ENCODE measurements around the gene PLOD2. TPM values are rescaled to one million over a fixed set of nuclear protein-coding genes. Genes with fewer than 3 reads are reported as not detected.

PLOD2 gene
- total RNA-seq, 3 donors from 2014 or later (not counting 1 experiment from before 2014, with no cell fraction given), result 0.28 to 0.38 TPM; not detected in 1

DNA sequence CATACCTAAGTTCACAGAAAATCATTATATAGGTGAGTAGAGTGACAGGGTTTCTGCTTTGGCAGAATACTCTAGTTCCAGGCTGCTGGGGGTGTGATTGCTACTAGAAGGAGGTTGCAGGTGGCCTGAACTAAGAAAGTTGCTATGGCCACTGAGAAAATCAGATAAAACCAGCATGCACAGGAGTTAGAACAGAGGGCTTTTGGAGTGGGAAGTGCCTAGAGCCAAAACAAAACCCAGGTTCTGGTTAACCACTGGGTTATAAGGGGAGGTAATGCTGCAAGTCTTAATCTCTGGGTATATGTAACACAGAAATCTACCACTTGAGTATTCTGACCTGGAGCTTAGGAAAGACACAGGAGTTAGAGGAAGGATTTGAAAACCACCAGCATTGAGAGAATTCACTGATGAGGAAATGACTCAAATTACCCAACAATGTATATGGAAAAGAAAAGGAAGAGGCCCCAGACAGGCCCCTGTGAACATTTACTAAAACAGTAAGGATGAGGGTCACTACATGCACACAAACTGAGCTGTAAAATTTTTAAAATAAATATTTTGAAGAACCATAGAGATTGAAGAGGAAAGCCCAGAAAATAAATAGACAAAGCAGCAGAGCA lies 60.0 kb downstream of the PLOD2 start:
- Mint-ChIP-seq H3K4me3 (no peak overlapping the region), H3K27ac (no peak overlapping the region), H3K9me3 (peaks cover 8 to 12% of the 10 kb centered on the region in 2 donors), H3K27me3 (ENCODE audit: low read depth in 2 of 2) (no peaks in the 10 kb centered on the region), H3K36me3 (no peaks in the 10 kb centered on the region), H3K4me1 (no peaks in the 10 kb centered on the region)
- H3K9me3 ChIP-seq (ENCODE audit: control insufficient read depth, insufficient read depth, low read length), result no peaks in the 10 kb centered on the region
- no peaks in the 10 kb centered on the region for H3K27me3 ChIP-seq (ENCODE audit: control insufficient read depth, insufficient read depth, low read length)
- no peak overlapping the region for H3K4me3 ChIP-seq (ENCODE audit: low read length)
- H3K36me3 ChIP-seq (ENCODE audit: control insufficient read depth, insufficient read depth, low read length), result no peaks in the 10 kb centered on the region
- DNase-seq, result no peak
- H3K27ac ChIP-seq (ENCODE audit: low read length), result no peak overlapping the region
- H3K4me1 ChIP-seq (ENCODE audit: control insufficient read depth, insufficient read depth, low read length), result no peaks in the 10 kb centered on the region
- intact Hi-C loops (cut with micrococcal nuclease), result no loop called here
- TF ChIP-seq CTCF (IDR thresholded peaks at IDR 0.05), result no peak
- ATAC-seq, result no peak

GRCh38 chr3:146100180-146100579 lies 60.8 kb downstream of the PLOD2 start:
- Mint-ChIP-seq H3K4me3 (no peak overlapping the region), H3K27ac (no peak overlapping the region), H3K4me1 (no peaks in the 10 kb centered on the region), H3K27me3 (ENCODE audit: low read depth in 2 of 2) (no peaks in the 10 kb centered on the region), H3K36me3 (no peaks in the 10 kb centered on the region), H3K9me3 (peaks cover 8 to 12% of the 10 kb centered on the region in 2 donors)
- Histone ChIP-seq H3K27ac (ENCODE audit: low read length) (no peak overlapping the region), H3K9me3 (ENCODE audit: control insufficient read depth, insufficient read depth, low read length) (no peaks in the 10 kb centered on the region), H3K36me3 (ENCODE audit: control insufficient read depth, insufficient read depth, low read length) (no peaks in the 10 kb centered on the region), H3K27me3 (ENCODE audit: control insufficient read depth, insufficient read depth, low read length) (no peaks in the 10 kb centered on the region), H3K4me3 (ENCODE audit: low read length) (no peak overlapping the region), H3K4me1 (ENCODE audit: control insufficient read depth, insufficient read depth, low read length) (no peaks in the 10 kb centered on the region)
- no peak for DNase-seq
- 90% methylated on average over 2 of the region's 2 CpGs for WGBS (ENCODE audit: insufficient coverage)
- no peak for TF ChIP-seq CTCF (IDR thresholded peaks at IDR 0.05)
- no peak for ATAC-seq
- intact Hi-C loops (cut with micrococcal nuclease), result no loop called here

- H3K4me3 ChIP-seq (ENCODE audit: low read length), result no peak overlapping the region
- intact Hi-C loops (cut with micrococcal nuclease), result no loop called here
- no peaks in the 10 kb centered on the region for H3K4me1 Mint-ChIP-seq
- WGBS (ENCODE audit: insufficient coverage), result 94% methylated on average over 6 of the region's 9 CpGs
- no peaks in the 10 kb centered on the region for H3K4me1 ChIP-seq (ENCODE audit: control insufficient read depth, insufficient read depth, low read length)
- H3K27me3 Mint-ChIP-seq (ENCODE audit: low read depth in 2 of 2), result no peaks in the 10 kb centered on the region
- no peak overlapping the region for H3K27ac Mint-ChIP-seq
- no peak for ATAC-seq
- no peaks in the 10 kb centered on the region for H3K9me3 ChIP-seq (ENCODE audit: control insufficient read depth, insufficient read depth, low read length)
- no peaks in the 10 kb centered on the region for H3K36me3 Mint-ChIP-seq
- H3K27ac ChIP-seq (ENCODE audit: low read length), result no peak overlapping the region
- H3K27me3 ChIP-seq (ENCODE audit: control insufficient read depth, insufficient read depth, low read length), result no peaks in the 10 kb centered on the region
- no peak for TF ChIP-seq CTCF (IDR thresholded peaks at IDR 0.05)
- no peaks in the 10 kb centered on the region for H3K36me3 ChIP-seq (ENCODE audit: control insufficient read depth, insufficient read depth, low read length)
- peaks cover 8 to 12% of the 10 kb centered on the region in 2 donors for H3K9me3 Mint-ChIP-seq
- H3K4me3 Mint-ChIP-seq, result no peak overlapping the region
- DNase-seq, result no peak
These were observed 61.7 kb downstream of the PLOD2 start for GRCh38 chr3:146099316-146099715.

- no peaks in the 10 kb centered on the region for H3K36me3 Mint-ChIP-seq
- ATAC-seq (no peak), DNase-seq (no peak)
- H3K9me3 Mint-ChIP-seq, result peaks cover 2 to 4% of the 10 kb centered on the region in 2 donors
- 47% methylated on average over 2 of the region's 2 CpGs for WGBS (ENCODE audit: insufficient coverage)
- intact Hi-C loops (cut with micrococcal nuclease), result no loop called here
- H3K27ac Mint-ChIP-seq, result no peak overlapping the region
- Histone ChIP-seq H3K4me3 (ENCODE audit: low read length) (no peak overlapping the region), H3K9me3 (ENCODE audit: control insufficient read depth, insufficient read depth, low read length) (no peaks in the 10 kb centered on the region), H3K27ac (ENCODE audit: low read length) (no peak overlapping the region), H3K27me3 (ENCODE audit: control insufficient read depth, insufficient read depth, low read length) (no peaks in the 10 kb centered on the region), H3K36me3 (ENCODE audit: control insufficient read depth, insufficient read depth, low read length) (no peaks in the 10 kb centered on the region), H3K4me1 (ENCODE audit: control insufficient read depth, insufficient read depth, low read length) (no peaks in the 10 kb centered on the region)
- no peaks in the 10 kb centered on the region for H3K4me1 Mint-ChIP-seq
- H3K4me3 Mint-ChIP-seq, result no peak overlapping the region
- TF ChIP-seq CTCF (IDR thresholded peaks at IDR 0.05), result no peak
- H3K27me3 Mint-ChIP-seq (ENCODE audit: low read depth in 2 of 2), result no peaks in the 10 kb centered on the region
These were observed 67.1 kb downstream of the PLOD2 start for GRCh38 chr3:146093896-146094295.

Measured in natural killer cell (primary cell).